NK-92 treated with Interleukin-12 subunit alpha and Interleukin-12 subunit beta, amount 100 ng/mL, for 24 hours (cell line): ENCODE measurements around the gene CISD1.
"Not testable (repeated sequence)": the region's sequence is repeated elsewhere in the genome, so short reads cannot be mapped to it uniquely, and the experiment has no call there.

Experiments used
- DNase-seq: peaks from one replicate; lab custom pipeline; 2025; lab: John Stamatoyannopoulos, UW

The CISD1 gene

DNA sequence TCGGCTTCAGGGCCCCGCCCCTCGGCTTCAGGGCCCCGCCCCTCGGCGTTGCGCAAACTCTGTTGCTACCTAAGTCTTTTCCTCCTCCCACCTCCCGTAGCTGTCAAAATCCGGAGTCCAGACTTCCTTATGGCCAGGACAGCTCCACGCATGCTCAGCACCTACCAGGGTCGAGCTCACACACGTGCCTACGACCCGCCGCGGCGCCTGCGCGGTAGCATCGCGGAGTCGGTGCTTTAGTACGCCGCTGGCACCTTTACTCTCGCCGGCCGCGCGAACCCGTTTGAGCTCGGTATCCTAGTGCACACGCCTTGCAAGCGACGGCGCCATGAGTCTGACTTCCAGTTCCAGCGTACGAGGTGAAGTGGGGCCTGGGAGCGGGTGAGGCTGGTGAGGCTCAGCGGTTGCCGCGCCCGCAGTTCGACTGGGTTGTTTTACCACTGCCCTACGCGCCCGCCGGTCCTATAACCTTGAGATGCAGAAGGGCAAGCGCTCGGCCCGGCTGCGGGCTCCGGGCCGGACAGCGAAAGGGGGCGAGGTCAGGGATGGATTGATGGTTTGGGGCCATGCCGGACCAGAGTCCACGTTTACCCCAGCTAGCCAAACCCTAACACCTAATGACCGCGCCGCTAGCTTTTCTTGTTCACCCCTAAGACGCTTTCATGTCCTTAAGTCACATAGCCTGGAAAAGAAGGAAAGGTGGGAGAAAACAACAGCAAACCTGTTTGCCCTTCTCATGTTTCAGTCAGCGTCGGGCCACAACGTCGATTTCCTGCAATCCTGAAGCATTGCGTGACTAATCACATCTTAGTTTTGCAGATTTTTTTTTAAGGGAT, at the start of gene CISD1:
CISD1 (plus strand) TSS at position 217 of the 836 bp plus-strand sequence; CDS start at position 329, 112 bp downstream.
- DNase-seq = peak; percentile 94

DNA sequence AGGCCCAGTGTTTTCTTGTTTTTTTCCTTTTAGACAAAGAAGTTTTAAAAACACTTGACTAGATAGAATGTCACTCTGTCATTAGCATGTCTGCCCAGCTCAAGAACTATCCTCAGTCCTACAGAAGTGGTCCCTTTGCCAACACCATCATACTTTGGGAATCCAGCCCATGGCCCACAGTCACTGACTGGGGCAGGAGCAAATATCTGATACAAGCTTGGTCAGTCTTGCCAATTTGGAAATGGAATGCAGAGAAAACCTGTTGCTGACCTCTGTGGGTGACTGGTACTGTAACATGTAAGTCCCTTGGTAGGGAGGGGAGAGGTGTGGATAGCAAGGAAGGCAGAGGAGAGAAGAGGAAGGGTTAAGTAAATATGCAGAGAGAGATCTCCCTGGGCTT, 49.1 kb upstream of the CISD1 start:
- no peak for DNase-seq

DNA sequence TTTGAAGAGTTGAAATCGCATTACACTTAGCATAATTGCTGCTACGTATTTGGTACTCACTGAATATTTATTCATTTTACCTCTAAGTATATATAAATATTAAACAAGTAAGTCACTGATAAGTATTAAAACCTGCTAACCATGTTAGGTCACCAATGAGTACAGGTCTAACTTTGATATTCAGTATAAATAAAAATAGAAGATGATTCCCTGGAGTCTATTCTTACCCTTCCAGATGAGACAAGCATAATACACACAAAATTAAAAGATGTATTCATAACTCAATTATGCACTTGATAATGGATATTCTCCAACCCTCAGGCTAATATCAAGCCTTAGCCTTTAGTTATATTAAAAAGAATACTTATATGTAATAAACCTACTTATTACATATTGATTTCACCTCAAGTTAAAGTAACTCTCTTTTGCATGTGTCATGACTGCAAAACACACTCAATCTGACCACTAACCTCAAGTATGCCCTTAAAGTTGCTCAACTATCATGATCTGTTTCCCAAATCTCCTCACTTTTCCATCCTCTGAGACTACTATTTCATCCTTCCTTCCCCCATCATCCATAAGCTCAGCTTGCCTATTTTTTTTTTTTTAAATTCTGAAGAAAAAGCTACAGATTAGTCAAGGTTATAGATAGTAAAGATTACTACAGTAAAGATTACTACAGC, 48.1 kb upstream of the CISD1 start:
- no peak for DNase-seq

DNA sequence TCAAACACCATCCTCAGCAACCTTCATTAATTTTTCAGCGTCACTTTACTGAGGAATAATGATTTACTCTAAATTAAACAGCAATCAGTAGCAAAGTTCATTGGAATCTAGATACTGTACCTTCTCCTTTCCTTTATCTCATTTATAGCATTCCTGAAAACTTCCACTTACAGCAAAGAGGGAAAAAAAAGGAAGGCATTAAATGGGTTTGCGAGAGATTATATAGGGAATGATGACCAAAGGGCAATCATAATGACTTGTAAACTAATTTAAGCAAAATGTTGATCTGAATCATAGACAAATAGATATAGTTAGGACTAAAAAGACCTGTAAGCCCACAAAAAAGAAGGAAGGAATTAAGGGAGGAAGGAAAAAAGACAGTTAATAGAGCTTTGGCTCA, 43.3 kb upstream of the CISD1 start:
- DNase-seq = no peak

DNA sequence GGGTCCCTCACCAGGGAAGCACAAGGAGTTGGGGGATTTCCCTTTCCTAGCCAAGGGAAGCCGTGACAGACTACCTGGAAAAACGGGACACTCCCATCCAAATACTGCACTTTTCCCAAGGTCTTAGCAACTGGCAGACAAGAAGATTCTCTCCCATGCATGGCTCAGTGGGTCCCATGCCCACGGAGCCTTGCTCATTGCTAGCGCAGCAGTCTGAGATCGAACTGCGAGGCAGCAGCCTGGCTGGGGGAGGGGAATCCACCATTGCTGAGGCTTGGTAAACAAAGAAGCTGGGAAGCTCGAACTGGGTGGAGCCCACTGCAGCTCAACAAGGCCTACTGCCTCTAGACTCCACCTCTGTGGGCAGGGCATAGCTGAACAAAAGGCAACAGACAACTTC, 39.1 kb upstream of the CISD1 start:
- DNase-seq = not testable (repeated sequence)

DNA sequence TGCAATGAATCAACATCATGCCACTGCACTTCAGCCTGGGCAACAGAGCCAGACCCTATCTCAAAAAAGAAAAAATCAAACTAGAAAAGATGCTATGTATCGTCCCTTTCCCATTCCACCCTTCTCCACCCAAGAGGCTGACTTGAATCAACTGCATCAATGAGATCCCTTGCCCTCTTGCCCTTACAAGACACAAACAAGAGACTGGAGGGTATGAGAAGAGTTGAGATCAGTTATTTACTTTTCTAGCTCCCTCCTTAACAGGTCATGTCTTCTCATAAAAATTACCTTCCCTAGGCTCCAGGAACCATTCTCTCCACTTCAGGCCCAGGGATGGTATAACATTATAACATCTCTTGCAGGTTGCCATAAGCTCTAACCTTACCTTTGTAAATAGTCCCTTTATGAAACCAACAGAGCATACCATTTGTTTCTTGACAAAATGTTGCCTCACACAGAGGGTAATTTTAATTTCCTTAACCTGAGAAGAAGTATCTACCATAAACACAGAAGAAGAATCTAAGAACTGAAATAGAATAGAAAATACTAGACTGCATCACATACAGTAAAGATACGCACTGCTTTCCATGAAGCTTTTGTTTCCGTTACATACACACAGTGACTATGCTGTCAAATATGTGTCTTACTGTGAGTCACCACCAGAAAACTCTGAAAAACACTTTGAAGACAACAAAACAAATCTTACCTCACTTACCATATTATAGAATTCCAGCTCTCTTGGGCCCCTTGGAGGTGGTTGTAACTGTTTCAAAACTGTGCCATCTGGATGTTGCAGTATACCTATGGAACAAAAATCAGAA, 31.7 kb upstream of the CISD1 start:
- DNase-seq = no peak

DNA sequence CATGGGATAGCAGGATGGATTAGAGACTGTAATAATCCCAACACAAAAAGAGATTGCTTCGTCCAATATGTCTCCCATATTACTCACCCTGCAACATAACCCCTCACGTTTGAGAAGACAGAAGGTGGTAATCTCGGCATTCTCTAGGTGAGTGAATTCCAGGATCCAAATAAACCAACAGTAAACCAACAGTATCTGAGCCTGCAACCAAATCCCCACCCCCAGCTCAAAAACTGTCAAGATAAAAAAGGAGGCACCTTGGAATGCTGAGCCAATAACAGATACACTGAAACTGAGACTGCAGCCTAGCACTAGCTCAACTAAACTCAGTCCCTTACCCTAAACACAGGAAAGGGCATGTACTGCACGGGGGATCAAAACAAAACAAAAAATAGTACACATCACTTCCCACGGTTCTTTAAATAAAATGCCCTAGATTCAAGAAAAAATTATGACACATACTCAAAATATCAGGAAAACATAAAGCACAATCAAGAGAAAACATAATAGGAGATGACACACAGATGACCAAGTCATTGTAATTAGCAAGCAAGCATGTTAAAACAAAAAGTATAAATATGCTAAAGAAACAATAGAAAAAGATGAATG, 29.3 kb upstream of the CISD1 start:
- no peak for DNase-seq

DNA sequence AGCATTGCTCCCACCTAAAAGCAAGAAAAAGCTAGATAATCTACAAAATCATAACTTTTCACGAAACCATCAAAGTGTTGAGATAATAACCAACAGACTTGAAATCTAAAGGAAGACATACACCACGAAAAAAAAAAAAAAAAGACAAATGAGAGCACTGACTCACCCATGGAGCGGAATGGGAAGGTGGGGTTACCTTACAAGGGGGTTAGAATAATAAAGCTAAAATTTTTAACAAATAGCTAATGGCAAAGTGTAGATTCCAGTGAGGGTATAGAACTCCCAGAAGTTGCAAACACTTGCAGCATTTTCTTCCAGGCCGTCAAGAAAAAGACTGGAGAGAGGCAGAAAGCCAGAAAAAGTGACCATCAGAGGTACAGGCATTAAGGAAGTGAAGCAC, 28.4 kb upstream of the CISD1 start:
- no peak for DNase-seq

DNA sequence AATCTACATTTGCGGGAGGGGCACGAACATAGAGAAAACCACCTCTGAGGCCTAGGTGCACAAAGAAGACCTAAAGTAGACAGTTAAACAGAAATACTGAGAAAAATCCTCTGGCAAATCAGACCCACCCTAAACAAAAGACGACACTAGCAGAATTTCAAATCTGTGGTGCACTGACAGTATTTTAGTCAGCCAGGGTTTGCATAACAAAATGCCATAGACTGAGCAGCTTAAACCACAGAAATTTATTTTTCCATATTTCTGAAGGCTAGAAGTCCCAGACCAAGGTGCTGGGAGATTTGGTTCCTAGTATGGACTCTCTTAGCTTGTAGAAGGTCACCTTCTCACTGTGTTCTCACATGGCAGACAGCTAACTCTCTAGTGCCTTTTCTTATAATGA, 27.6 kb upstream of the CISD1 start:
- no peak for DNase-seq

DNA sequence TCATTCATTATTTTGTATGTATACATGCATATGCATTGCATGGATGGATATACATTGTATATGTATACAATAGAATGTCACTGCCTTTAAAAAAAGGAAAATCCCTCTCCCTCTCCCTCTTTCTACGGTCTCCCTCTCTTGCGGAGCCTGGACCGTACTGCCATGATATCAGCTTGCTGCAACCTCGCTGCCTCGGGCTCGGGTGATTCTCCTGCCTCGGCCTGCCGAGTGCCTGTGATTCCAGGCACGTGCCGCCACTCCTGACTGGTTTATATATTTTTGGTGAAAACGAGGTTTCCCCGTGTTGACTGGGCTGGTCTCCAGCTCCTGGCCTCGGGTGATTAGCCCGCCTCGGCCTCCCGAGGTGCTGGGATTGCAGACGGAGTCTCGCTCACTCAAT, 25.7 kb upstream of the CISD1 start:
- no peak for DNase-seq

DNA sequence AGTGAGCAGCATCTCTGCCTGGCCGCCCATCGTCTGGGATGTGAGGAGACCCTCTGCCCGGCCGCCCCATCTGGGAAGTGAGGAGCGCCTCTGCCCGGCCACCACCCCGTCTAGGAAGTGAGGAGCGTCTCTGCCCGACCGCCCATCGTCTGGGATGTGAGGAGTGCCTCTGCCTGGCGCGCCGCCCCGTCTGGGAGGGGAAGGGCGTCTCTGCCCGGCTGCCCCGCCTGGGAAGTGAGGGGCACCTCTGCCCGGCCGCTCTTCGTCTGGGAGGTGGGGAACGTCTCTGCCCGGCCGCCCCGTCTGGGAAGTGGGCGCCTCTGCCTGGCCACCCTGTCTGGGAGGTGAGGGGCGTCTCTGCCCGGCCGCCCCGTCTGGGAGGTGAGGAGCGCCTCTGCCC, 25.2 kb upstream of the CISD1 start:
- DNase-seq = not testable (repeated sequence)

DNA sequence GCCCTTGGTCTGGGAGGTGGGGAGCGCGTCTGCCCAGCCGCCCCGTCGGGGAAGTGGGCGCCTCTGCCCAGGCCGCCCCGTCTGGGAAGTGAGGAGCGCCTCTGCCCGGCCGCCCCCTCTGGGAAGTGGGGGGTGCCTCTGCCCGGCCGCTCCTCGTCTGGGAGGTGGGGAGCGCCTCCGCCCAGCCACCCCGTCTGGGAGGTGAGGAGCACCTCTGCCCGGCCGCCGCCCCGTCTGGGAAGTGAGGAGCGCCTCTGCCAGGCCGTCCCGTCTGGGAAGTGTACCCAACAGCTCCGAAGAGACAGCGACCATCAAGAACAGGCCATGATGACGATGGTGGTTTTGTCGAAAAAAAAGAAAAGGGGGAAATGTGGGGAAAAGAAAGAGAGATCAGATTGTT, 24.7 kb upstream of the CISD1 start:
- not testable (repeated sequence) for DNase-seq

DNA sequence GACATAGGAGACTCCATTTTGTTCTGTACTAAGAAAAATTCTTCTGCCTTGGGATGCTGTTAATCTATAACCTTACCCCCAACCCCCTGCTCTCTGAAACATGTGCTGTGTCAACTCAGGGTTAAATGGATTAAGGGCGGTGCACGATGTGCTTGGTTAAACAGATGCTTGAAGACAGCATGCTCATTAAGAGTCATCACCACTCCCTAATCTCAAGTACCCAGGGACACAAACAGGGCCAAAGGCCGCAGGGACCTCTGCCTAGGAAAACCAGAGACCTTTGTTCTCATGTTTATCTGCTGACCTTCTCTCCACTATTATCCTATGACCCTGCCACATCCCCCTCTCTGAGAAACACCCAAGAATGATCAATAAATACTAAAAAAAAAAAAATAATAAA, 24.3 kb upstream of the CISD1 start:
- DNase-seq = not testable (repeated sequence)

DNA sequence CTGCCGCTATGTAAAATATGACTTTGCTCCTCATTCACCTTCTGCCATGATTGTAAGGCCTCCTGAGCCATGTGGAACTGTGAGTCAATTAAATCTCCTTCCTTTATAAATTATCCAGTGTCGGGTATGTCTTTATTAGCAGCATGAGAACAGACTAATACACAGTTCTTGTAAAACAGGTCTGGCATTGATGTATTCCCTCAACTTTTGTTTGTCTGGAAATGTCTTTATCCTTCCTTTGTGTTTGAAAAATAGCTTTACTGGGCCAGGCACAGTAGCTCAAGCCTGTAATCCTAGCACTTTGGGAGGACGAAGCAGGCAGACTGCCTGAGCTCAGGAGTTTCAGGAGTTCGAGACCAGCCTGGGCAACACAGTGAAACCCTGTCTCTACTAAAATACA, 15.8 kb upstream of the CISD1 start:
- DNase-seq = no peak

DNA sequence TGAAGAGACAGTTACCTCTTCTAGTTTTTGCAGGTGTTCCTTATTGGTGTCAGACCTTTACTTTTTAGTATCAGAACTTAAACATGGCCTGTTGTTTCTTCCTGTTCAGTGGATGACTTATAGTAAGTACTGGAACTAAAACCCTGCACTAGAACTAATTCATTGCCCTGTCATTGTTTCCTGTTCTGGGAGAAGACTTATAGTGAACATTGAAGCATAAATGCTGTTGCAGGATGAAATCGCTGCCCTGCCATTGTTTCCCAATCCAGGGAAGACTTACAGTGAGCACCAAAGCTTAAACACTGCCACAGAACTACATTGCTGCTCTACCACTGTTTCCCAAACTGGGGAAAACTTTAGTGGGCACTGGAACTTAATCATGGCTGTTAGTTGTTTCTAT, 14.3 kb upstream of the CISD1 start:
- no peak for DNase-seq

DNA sequence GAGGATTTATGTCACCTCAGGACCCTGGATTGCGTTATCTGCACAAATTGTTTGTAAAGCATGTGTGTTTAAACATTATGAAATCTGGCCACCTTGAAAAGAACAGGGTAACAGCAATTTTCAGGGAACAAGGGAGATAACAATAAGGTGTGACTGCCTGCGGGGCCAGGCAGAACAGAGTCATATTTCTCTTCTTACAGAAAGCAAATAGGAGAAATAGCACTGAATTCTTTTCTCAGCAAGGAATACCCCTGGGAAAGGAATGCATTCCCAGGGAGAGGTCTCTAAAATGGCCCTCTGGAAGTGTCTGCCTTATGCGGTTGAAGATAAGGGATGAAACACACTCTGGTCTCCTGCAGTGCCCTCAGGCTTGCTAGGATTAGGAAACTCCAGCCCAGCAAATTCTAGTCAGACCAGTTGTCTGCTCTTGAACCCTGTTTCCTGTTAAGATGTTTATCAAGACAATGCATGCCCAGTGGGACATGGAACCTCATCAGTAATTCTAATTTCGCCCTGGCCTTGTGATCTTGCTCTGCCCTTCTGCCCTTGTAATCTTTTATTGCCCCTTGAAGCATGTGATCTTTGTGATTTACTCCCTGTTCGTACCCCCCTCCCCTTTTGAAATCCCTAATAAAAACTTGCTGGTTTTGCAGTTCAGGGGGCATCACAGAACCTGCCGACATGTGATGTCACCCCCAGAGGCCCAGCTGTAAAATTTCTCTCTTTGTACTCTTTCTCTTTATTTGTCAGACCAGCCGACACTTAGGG, 12.8 kb upstream of the CISD1 start:
- not testable (repeated sequence) for DNase-seq

DNA sequence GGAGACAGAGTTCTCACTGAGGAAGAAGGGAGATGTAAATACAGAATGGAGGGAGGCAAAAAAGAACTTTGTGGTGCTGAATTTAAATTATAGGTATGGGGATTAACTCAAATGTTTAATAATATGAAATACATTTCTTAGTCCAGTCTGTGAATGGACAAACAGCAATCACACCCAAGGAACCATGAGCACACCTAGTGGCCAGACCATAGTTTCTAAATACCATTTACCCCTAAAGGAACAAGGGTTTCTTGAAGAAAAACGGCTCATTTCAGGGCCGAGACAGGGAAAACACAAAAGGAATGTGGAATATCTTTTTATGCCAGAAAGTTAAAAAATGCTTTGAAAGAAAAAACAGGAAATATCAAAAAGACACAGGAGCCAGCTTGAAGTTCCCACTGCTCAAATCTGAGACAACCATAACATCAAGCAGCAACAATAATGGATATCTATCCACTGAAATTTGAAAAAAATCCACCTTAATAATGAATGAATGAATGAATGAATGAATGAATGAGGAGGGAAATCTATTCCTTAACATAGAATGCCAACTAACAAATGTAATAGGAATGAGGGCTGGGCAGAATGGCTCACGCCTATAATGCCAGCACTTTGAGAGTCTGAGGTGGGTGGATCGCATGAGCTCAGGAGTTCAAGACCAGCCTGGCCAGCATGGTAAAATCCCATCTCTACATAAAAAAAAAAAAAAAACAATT, 9.8 kb upstream of the CISD1 start:
- DNase-seq = no peak

DNA sequence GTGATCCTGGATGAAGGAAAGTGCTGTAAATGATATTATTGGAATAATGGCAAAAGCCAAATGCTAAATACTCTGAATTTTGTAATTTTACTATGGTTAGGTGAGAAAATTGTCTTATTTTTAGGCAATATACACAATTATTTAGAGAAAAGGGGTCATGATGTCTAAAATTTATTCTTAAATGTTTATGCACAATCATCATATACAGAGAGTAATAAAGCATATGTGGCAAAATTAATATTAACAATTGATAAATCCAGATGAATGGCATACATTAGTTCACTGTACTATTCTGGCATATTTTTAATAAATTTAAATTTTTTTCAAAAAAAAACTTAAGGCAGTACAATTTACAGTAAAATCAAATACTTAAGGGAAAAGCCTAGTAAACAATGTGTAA, 8.6 kb upstream of the CISD1 start:
- DNase-seq = no peak

DNA sequence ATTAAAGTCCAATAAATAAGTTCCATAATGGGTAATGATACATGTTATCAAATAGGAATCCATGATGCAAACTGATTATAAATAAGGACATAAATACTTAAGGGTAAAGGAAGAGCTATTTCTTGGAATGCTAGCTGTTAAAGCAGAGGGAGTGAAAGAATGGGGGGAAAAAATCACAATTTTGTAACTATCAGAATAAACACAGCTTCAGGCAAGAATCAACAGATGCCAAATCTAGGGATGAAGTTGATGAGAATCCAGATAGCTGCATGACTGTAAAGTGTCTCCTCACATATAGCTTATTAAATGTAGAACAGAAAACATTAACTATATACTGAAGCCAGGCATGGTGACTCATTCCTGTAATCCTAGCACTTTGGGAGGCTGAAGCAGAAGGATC, 6.2 kb upstream of the CISD1 start:
- DNase-seq = no peak

DNA sequence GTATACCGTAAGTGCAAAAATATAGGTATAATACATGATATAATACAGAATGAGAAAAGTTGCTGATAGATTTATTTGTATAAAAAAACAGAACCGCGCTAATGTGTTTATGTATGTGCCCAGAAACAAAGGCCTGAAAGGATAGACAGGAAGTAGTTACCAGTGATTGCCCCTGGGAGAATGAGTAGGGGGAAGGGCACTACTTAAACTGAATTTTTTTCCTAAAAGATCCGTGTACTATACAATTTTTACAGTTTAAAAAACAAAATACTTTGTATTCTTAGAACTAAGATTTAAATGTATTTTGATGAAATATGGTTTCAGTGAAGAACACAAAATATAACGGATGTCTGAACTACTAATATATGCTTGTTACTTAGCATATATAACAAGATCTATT, 4.2 kb upstream of the CISD1 start:
- no peak for DNase-seq

DNA sequence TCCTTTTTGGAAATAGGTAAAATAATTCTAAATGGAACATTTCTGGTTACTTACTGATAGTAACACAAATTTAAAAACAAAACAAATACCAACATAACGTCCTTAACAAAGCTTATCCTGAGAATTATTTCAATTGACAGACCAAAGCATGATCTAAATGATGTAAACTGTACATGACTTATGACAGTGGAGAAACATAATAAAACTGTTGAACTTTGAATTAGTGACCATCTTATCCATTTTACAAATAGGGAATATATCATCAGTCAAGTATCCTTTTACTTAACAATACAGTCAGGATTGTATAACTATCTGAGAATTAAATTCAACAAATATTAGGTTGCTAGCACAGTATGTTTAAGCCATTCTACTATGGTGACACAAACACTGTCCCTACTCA, 3.7 kb upstream of the CISD1 start:
- no peak for DNase-seq
